Measurements from ENCODE around the gene MRPS33.

DNA sequence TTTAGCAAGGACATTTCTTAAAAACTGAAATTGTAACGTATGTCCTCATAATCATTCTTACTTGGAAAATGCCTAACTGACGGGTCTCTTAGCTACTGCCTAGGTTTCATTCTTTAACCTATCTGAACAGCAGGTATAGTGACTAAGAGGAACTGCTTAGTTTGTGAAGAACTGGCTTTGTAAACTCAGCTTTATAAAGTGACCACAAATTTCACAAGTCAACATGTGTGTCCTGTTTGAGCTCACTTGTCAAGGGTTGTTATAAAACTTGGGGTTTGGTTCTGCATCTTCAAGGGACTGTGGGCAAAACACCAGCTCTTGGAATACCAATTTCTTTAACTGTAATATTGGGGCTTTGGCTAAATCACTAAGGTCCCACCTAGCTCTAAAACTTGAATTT, 32.2 kb downstream of the MRPS33 start:
- TF ChIP-seq KLF10 (tag by site-specific recombination; IDR thresholded peaks at IDR 0.05), result no peak
- TF ChIP-seq, protein P1, sequence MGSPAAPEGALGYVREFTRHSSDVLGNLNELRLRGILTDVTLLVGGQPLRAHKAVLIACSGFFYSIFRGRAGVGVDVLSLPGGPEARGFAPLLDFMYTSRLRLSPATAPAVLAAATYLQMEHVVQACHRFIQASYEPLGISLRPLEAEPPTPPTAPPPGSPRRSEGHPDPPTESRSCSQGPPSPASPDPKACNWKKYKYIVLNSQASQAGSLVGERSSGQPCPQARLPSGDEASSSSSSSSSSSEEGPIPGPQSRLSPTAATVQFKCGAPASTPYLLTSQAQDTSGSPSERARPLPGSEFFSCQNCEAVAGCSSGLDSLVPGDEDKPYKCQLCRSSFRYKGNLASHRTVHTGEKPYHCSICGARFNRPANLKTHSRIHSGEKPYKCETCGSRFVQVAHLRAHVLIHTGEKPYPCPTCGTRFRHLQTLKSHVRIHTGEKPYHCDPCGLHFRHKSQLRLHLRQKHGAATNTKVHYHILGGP (tag by site-specific recombination; IDR thresholded peaks at IDR 0.05), result no peak
- TF ChIP-seq ZNF184 (tag by site-specific recombination; IDR thresholded peaks at IDR 0.05), result no peak
